ENCODE data around the gene IER3IP1. TPM values are rescaled to one million over a fixed set of nuclear protein-coding genes. Genes with fewer than 3 reads are reported as not detected.

The IER3IP1 gene
- total RNA-seq, 3 donors from 2014 or later: 9.4 to 10.6 (median 9.7) TPM

- Histone ChIP-seq H3K9me3 (no peaks in the 10 kb centered on the region), H3K4me1 (ENCODE audit: low read depth) (no peaks in the 10 kb centered on the region), H3K4me3 (no peak overlapping the region), H3K36me3 (ENCODE audit: low read depth) (no peaks in the 10 kb centered on the region)
- intact Hi-C loops (cut with DNase I, micrococcal nuclease): no loop called here
- no peak for TF ChIP-seq CTCF (IDR thresholded peaks at IDR 0.05)
- ATAC-seq: no peak
- no peak for DNase-seq
These were observed 32.2 kb downstream of the IER3IP1 start for GRCh38 chr18:47143899-47144485.

- intact Hi-C loops (cut with DNase I, micrococcal nuclease): no loop called here
- no peak for DNase-seq
These were observed 33.0 kb downstream of the IER3IP1 start for GRCh38 chr18:47143153-47143552.

GRCh38 chr18:47141289-47141688, 34.9 kb downstream of the IER3IP1 start:
- TF ChIP-seq CTCF (IDR thresholded peaks at IDR 0.05): no peak
- DNase-seq (no peak), ATAC-seq (no peak)
- H3K4me3 ChIP-seq: no peak overlapping the region
- H3K9me3 ChIP-seq: no peaks in the 10 kb centered on the region
- no peaks in the 10 kb centered on the region for H3K4me1 ChIP-seq (ENCODE audit: low read depth)
- H3K36me3 ChIP-seq (ENCODE audit: low read depth): no peaks in the 10 kb centered on the region
- intact Hi-C loops (cut with DNase I, micrococcal nuclease): no loop called here

More at GRCh38 chr18:47143153-47143552, 33.0 kb downstream of the IER3IP1 start:
- ATAC-seq: no peak
- Histone ChIP-seq H3K4me1 (ENCODE audit: low read depth) (no peaks in the 10 kb centered on the region), H3K36me3 (ENCODE audit: low read depth) (no peaks in the 10 kb centered on the region), H3K9me3 (no peaks in the 10 kb centered on the region), H3K4me3 (no peak overlapping the region)
- TF ChIP-seq CTCF (IDR thresholded peaks at IDR 0.05): no peak

GRCh38 chr18:47121146-47121545, 55.0 kb downstream of the IER3IP1 start:
- DNase-seq: no peak
- no peak for ATAC-seq
- Histone ChIP-seq H3K9me3 (no peaks in the 10 kb centered on the region), H3K4me1 (ENCODE audit: low read depth) (no peaks in the 10 kb centered on the region), H3K4me3 (no peak overlapping the region), H3K36me3 (ENCODE audit: low read depth) (no peaks in the 10 kb centered on the region)
- TF ChIP-seq CTCF (IDR thresholded peaks at IDR 0.05): no peak
- intact Hi-C loops (cut with DNase I, micrococcal nuclease): no loop called here

- DNase-seq (no peak), ATAC-seq (no peak)
- Histone ChIP-seq H3K9me3 (no peaks in the 10 kb centered on the region), H3K36me3 (ENCODE audit: low read depth) (no peaks in the 10 kb centered on the region), H3K4me3 (no peak overlapping the region), H3K4me1 (ENCODE audit: low read depth) (no peaks in the 10 kb centered on the region)
- intact Hi-C loops (cut with DNase I, micrococcal nuclease): no loop called here
- TF ChIP-seq CTCF (IDR thresholded peaks at IDR 0.05): no peak
These were observed 55.7 kb downstream of the IER3IP1 start for GRCh38 chr18:47120428-47120827.

- H3K4me3 ChIP-seq: no peak overlapping the region
- H3K4me1 ChIP-seq (ENCODE audit: low read depth): no peaks in the 10 kb centered on the region
- intact Hi-C loops (cut with DNase I, micrococcal nuclease): no loop called here
- no peak for TF ChIP-seq CTCF (IDR thresholded peaks at IDR 0.05)
- no peak for ATAC-seq
- no peaks in the 10 kb centered on the region for H3K9me3 ChIP-seq
- no peak for DNase-seq
- no peaks in the 10 kb centered on the region for H3K36me3 ChIP-seq (ENCODE audit: low read depth)
These were observed 57.2 kb downstream of the IER3IP1 start for GRCh38 chr18:47118981-47119380.

Measured in mucosa of descending colon (tissue), 3 donors.